HS-5 (cell line): Measurements from ENCODE around the gene MICU2.
A peak's percentile ranks its signal among the peaks of the same experiment; 100 is the strongest.

Source experiments
- DNase-seq: peaks from one replicate; pipeline ENCODE4 v3.0.0-alpha.2; 2012; ENCODE audit warnings: low read depth

The MICU2 gene, protein sequence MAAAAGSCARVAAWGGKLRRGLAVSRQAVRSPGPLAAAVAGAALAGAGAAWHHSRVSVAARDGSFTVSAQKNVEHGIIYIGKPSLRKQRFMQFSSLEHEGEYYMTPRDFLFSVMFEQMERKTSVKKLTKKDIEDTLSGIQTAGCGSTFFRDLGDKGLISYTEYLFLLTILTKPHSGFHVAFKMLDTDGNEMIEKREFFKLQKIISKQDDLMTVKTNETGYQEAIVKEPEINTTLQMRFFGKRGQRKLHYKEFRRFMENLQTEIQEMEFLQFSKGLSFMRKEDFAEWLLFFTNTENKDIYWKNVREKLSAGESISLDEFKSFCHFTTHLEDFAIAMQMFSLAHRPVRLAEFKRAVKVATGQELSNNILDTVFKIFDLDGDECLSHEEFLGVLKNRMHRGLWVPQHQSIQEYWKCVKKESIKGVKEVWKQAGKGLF

DNA sequence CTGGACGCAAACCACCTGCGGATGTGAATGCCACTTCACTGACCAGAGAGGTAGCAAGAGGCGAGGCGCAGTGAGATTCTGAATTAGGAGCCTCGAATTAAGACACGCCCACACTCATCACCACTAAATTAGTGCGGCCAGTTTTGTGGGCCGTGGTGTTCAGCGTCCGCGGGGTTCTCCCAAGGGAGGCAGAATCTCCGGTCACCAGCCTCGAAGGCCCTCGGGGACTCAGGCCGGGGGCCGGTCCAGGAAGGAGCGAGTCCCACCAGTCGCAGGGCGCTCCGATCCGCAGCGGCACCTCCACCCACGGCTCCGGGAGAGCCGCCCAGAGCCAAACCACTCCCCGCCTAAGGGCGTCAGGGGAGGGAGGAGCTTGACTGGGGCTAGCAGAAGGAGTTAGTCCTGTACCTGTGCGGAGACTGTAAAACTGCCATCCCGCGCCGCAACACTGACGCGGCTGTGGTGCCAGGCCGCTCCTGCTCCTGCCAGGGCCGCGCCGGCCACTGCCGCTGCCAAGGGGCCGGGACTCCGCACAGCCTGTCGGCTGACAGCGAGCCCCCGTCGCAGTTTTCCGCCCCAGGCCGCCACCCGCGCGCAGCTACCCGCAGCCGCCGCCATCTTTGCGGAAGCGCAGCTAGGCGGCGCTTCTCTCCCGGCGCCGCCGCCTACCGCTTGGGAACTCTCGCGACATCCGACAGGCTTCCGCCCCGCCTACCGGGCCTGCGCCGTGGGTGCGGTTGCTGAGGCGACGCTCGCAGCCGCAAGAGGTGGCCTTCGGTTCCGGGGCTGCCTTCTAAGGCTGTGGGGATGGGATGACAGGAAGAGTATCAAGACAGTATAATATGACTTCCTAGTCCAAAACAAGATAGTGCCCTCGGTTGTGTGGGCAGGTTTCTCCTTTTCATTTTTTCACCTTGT is at the start of gene MICU2:
MICU2 (minus strand) TSS at position 640 of the 918 bp plus-strand sequence; CDS start at position 618, 22 bp downstream.
- DNase-seq = peak; percentile 53

DNA sequence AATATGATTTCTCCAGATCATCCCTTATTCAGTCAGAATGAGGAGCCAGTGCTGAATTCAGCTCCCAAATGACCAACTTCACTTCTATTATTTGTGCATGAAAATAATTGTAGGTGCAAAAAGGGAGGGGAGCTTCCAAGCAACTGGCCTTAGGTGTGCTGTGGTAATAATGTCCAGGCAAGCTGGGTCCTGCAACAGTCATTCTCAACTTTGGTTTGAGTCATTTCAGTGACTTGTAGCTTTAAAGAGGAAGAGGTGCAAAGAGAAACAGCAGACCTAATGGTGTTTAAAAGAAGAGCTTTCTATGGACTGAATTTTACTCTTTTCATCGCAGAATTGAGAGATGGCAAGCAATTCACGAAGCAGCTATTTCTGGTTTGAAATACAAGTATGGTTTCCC is 37.7 kb upstream of the MICU2 start:
- no peak for DNase-seq

DNA sequence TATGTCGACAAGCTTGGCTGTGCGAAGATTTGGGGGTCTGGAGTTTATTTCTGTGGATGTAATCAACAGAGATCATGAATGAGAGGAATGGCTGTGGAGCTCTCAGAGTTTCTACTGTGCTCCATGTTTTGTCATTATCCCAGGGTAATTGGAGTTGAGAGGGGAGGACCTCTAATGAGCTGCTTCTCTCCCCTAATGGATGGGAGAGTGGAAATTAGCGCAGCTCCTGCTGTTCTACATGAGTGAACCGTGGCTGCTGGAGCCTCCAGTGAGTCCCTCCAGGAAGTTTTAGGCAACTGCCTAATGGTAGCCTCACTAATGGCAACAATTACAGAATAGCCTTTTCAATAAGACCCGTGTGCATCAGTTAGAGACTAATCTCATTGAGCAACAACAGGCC is 35.6 kb upstream of the MICU2 start:
- DNase-seq = no peak

DNA sequence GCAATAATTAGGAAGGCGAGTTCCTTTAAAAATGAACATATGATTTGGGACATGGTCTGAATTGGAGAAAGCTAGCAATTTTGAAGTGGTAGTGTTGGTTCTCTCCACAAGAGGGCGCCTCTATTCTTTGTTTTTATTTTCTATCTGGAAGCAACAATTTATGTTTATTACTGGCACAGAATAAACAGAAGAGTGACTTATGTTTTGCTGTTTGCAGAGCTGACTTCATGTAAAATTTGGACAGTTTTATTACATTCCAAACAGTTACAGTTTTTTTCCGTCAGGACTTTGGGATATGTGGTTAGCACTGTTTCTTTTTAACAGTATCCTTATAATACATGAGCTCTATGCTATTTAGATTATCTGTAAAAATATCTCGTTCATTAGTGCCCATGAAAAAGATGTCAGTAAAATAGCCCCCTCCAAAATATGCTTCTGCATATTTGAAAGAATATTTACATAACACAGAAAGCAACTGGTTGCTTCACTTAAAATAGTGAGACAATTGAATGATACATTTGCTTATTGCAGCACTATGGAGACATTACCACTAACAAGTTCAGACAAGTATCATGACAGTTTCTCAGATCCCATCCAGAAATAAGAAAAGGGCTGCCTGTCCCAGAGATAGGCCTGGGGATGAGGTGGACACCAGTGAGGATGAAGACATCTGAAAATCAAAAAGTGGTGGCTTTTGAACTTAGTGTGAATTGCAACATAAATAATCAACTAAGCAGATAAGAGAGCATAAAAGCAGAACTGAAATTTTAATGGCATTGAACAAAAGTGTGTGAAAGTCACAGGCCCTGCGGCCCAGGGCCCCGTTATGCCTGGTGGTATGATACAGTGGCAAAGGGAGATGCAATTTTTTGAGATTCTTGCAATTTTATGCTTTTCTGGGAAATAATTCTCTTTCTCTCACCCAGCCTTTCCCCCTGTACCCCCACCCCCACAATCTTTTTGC is 34.6 kb upstream of the MICU2 start:
- DNase-seq = no peak

DNA sequence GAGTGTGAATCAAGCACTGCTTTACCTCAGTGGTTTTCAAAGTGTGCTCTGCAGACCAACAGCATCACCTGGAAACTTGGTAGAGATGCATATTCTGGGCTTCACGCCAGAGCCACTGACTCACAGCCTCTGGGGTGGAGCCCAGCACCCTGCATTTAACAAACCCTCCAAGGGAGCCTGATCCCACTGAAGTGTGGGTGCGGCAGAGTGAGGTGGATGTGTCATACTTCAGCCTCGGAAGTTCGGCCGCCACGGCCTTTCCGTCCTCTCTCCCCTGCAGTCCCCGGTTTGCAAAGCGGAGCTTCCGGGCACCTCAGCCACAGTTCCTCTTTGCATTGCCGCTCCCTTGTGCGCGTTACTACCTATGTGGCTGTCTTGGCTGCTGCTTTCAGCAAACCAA is 33.3 kb upstream of the MICU2 start:
- DNase-seq = peak; percentile 15

DNA sequence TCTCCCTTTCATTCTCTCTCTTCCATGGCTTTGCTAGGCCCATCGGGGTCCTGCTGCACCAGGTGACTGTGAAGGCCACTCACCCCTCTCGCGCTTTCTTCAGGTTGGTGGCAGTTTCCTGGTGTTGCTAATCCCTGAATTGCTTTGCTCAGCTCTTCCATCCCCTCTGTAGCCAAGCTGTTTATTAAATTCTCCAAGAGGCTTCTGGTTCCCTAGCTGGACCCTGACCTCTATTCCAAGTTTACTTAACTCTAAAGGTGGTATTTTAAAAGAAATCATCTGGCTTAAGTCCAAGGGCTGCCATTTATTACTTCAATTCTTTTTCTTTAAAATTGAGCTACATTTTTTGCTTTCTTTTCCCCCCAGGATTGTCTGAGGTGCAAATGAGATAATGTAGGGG is 32.7 kb upstream of the MICU2 start:
- no peak for DNase-seq

DNA sequence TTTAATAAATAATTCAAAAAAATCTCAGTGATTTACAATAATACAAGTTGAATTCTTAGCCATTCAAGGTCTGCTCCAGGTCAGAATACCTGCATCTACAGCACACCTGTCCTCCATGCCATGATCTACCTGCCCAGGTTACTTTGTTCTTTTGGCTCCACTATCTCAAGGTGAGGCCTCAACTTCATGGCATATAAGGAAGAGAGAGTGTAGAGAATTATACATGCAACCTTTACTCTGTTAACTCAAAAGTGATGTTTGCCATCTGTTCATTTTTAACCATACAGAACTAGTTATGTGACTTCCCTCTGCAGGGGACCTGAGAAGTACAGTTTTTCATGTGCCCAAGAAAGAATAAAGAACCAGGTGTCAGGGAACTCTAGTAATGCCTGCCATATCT is 28.2 kb upstream of the MICU2 start:
- no peak for DNase-seq

DNA sequence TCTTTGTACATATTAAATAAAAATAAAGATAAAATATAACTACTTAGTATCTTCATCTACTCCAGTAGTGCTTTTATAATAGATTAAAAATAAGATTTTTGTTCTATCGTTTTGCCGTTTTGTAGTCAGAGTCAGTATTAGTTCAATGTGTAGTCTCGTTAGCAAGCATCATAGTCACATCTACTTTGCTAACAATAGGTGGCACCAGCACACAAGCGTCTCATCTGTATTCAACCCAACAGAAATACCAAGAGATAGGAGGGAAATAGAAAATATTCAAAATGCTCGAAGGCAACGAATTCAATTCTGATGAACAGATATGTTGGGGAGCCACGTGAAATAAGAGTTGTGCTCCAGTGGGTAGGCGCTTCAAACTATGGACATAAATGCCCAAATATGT is 21.4 kb upstream of the MICU2 start:
- no peak for DNase-seq

DNA sequence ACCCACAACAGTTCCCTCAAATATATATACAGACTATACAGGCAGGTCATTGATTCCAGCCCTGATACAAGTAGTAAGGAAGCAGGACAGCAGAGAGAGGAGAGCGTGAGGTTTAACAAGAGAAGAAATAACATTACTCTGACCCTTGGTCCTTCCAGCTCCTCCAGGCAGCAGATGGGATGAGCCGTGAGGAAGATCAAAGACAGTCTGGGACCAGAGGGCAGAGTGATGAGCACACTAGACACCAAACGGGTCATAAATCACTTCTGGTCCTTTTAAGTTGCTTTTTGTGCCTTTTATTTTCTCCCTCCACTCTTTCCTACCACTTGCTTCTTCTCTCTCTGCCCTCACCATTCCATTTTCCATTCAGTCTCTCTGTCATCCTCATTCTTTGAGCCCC is 16.9 kb upstream of the MICU2 start:
- no peak for DNase-seq

DNA sequence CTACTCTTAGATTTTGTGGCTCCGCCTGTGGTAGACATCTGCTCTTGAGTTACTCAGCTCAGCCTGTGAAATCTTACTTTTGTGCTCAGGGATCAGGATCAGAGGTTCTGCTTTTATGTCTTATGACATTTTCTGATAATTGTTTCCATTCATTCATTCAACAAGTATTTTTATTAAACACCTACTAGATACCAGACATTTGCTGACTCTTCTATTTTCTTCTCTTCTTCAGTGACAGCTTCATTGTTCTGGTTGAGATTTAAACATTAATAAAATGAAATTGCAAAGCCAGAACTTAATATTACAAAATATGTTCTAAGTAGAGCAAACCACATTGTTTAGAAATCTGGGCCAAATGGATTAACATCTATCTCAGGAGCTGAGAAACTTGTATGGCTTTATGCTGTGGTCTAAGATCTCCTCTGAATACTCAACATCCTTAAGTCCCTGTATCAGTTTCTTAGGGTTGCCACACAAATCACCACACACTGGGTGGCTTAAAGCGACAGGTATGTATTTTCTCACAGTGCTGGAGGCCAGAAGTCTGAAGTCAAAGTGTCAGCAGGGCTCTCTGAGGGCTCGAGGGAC is 15.8 kb upstream of the MICU2 start:
- DNase-seq = no peak

DNA sequence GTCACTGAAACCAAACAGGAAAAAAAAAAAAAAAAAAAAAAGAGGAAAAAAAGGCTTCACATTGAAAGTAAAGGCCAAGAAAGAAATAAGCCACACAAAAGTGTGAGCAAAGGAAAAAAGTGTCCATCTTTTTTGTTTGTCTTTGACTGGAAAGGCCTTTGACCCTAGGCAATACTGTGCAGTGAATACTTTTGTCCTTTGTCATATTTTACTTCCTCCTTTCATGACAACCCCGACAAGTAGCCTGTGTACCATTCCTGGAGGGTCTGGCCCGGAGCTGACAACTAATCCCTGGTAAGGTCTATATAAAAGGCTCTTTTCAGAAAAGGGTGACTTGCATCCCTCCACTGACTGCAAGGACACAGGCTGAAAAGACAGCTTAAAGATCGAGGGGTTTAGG is 12.9 kb upstream of the MICU2 start:
- DNase-seq = no peak

DNA sequence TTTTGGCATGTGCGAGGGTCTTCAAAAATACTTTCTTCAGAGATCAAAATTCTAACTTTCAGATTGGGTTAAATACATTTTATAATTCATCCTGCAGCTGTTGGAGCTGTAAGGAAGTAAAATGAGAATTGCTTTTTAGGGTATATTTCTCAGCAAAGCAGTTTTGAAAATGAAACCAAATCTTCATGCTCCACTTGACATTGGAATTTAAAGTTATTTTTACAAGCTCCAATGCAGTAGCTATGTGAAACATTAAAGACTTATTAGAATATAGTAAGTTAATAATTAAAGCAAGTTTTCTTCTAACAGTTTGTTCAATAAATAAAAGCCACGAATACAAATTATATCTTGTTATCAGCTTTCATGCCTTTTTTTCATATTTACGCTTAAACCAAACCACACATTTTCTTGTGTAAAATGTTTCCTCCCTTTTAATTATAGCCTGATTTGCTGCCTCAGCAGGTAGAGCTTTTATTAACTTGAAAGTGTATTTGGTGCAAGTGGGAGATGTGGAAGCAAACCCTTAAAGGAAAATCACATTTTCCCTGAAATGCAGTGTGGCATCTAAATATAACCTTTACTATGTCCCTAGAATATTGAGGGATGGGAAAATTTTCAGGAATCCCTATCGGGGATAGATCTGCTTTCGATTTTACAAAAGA is 12.4 kb upstream of the MICU2 start:
- no peak for DNase-seq

DNA sequence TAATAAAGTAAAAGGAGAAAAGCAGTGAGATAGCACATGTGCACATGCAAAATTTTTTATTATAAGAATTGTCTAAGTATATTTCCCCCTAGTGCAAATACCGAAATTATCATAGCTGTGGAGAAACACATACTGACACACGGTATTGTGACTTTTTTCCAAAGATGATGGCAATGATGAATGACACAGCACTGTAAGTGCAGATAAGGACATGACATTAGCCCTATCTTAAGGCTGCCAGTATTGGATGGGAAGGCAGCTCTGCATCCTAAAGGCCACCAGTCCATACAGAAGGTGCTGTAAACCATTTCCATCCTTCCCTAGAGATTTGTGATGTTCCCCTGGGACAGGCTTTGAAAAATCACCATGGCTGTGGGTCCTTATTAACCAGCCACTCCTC is 11.5 kb upstream of the MICU2 start:
- DNase-seq = no peak

DNA sequence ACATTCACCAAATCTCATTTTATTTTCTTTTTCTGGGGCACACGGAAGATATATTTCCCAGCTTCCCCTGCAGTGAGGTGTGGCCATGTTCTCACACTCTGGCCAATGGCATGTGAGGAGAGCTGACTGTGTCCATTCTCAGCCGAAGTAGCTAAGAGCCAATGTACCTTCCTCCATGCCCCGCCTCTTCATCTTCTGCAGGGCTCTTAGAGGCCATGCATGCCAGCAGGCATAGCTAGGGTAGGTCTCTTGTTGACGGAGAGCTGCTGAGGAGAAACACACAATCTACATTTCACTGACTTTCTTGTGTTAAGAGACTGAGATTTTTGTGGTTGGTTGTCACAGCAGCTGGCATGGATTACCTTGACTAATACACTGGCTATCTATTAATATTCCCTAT is 9.8 kb upstream of the MICU2 start:
- no peak for DNase-seq

DNA sequence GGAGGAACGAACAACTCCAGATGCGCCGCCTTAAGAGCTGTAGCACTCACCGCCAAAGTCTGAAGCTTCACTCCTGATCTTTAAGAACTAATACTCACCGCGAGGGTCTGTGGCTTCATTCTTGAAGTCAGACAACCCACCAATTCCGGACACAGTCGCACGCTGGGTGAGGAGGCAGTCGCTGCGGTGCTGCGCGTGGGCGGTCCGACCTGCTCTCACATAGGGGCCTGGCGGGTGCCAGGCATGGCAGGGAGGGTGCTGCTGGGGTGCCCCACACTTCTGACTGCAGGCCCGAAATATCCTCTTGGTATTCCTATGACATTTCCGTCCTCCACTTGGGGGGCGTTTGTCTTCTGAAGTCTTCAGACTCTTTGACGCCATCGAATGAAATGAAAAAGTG is 7.4 kb upstream of the MICU2 start:
- DNase-seq = no peak

DNA sequence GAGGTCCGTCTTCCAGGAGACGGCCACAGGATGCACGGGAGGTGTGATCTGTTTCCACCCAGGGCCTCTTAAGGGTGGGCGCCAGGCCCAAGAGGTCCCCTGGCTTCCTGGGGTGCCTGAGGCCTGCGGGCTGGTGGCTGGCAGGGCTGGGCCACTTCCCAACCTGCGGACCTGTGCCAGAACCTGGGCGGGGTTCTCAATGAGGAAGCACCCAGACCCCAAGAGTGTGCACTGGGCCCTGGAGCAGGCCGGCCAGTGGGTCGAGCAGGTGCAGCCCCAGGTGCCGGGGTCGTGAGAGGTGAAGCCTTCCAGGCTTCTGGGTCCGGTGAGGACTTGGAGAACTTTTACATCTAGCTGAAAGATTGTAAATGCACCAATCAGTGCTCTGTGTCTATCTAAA is 6.7 kb upstream of the MICU2 start:
- no peak for DNase-seq

DNA sequence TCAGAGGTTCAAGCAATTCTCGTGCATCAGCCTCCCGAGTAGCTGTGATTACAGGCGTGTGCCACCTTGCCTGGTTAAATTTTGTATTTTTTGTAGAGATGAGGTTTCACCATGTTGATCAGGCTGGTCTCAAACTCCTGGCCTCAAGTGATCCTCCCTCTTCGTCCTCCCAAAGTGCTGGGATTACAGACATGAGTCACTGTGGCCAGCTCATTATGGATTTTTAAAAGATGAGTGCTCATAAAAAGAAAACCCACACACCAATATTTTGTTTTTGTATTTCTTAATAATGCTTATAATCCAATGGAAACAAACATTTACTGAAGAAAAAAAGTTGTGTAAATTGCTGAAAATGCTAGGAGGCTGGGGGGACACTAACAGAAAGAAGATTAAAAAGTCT is 5.0 kb upstream of the MICU2 start:
- DNase-seq = no peak

DNA sequence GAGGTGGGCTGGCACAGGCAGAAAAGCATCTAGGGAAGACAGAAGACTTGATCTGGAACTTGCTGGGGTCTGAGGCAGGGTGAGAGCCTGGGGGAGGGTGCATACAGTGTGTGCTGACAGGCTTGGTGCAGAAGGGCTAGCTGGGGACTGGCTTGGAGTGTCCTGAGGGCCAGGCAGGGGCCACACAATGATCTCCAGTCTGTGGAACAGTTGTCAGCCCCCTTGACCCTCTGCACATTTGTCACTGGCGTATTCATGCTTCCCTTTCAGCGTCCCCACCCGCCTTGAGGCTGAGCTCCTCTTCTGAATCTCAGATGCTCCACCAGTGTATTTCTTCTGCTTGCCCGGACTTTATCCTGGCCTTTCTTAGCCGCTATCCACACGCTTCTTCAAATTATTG is 2.8 kb upstream of the MICU2 start:
- DNase-seq = no peak

DNA sequence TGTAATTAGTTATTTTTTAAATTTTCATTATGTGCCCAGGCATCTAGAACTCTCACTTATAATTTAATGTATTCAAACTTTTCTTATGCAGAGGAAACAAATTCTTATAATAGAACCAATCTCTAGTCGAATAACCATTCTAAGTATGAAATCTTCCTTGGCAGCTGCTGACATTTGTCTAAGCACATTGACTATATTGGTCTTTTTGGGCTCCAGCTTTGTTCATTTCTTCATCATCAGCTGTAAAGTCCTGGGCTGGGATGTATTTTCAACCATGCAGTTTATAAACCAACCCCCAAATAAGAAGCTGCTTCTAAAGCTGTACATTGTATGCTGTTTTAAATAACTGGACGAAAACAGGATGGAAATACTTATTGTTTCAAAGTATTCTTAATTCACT is 2.3 kb upstream of the MICU2 start:
- no peak for DNase-seq

DNA sequence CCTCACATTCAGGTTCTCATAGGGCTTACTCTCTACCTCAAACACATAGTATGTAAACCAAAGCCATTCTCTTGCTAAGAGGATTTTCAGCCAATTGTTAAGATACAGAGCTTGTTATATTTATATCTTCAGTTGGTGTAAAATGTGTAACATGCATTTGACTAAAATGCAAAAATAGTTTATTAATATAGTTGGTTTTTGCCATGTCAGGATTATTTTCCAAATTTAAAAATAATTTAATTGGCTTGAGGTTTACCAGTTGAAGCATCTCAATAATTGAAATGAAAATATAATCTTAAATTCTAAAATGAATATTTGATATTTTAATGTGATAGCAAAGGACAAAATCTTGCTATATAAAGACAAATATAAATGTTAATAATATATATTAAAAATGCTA is 7.2 kb downstream of the MICU2 start:
- DNase-seq = no peak

DNA sequence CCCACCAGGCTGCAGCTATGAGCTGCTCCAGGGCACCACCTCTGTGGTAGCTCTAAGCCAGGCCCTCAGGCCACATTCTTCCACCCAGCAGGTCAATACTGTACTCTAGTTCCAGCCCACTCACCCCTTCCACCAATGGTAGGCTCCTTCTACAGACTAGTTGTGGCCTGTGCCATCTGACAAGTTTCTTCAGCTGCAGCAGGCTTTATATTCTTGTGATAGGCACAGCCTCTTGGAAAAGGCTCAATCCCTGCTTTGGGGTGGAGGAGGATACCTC is 8.5 kb downstream of the MICU2 start:
- DNase-seq = no peak
